Panc1 (cell line): Measurements from ENCODE around the gene NPR2. TPM values are rescaled to one million over a fixed set of nuclear protein-coding genes. Genes with fewer than 3 reads are reported as not detected.

Experiments
- ATAC-seq: fragments of 200-7000 bp; cut with Tn5 transposase; 2 replicates; pipeline ENCODE4 v1.9.1; 2020; ENCODE audit warnings: mild to moderate bottlenecking, moderate library complexity
- BruUV-seq: library from RNA; stranded (reverse); fragments of 400-500 nt; replicated peaks from 2 replicates; lab custom pipeline; 2021; lab: Mats Ljungman, UMichigan
- CTCF ChIA-PET: fragments of 300-600 bp; sonication (Branson Sonifier 250); formaldehyde crosslinking; loops from one replicate; lab custom pipeline; 2022; ENCODE audit warnings: antibody characterized with exemption; lab: Charles Lee
- POLR2A ChIA-PET: fragments of 300-600 bp; sonication (Branson Sonifier 250); formaldehyde crosslinking; loops from one replicate; lab custom pipeline; 2022; ENCODE audit warnings: antibody characterized with exemption; lab: Charles Lee
- DNase-seq: peaks from one replicate; pipeline ENCODE4 v3.0.0-alpha.2; 2010; ENCODE audit warnings: low read depth, low spot score
- H3K27ac ChIP-seq: 2 replicates; pipeline ENCODE4 v1.5.1; 2011; ENCODE audit warnings: mild to moderate bottlenecking, low read length, inconsistent platforms
- H3K27me3 ChIP-seq: fragments of 200-500 bp; sonication (Bioruptor generic); 2 replicates; pipeline ENCODE4 v1.6.0; 2014; ENCODE audit warnings: low read length, inconsistent platforms; ENCODE audit not compliant: control insufficient read depth, insufficient read depth
- H3K36me3 ChIP-seq: fragments of 200-500 bp; sonication (Bioruptor generic); 2 replicates; pipeline ENCODE4 v1.5.1; 2014; ENCODE audit warnings: inconsistent platforms, mild to moderate bottlenecking, low read length, moderate library complexity; ENCODE audit not compliant: control insufficient read depth, insufficient read depth
- H3K4me1 ChIP-seq: 2 replicates; pipeline ENCODE4 v1.5.1; 2011; ENCODE audit warnings: inconsistent platforms, mild to moderate bottlenecking, low read length, moderate library complexity; ENCODE audit not compliant: control insufficient read depth, insufficient read depth
- H3K4me3 ChIP-seq, 2 experiments: 2 replicates each; pipeline ENCODE4 v1.5.1; 2011 to 2012; ENCODE audit warnings: low read depth in 2 of 2, low read length in 2 of 2, mild to moderate bottlenecking in 2 of 2, inconsistent platforms in 1 of 2, moderate library complexity in 1 of 2
- H3K9me3 ChIP-seq: fragments of 200-500 bp; sonication (Bioruptor generic); 2 replicates; pipeline ENCODE4 v1.5.1; 2014; ENCODE audit warnings: low read depth, mild to moderate bottlenecking, inconsistent platforms, low read length, moderate library complexity; ENCODE audit not compliant: control insufficient read depth, insufficient read depth
- CTCF ChIP-seq: fragments of 450-650 bp; IDR thresholded peaks from 2 replicates; pipeline ENCODE4 v1.5.1; 2017; ENCODE audit warnings: mild to moderate bottlenecking
- POLR2AphosphoS5 ChIP-seq: IDR thresholded peaks from 2 replicates; pipeline ENCODE4 v1.6.1; 2012; ENCODE audit warnings: mild to moderate bottlenecking, low read depth, low read length, moderate library complexity
- REST ChIP-seq, 2 experiments: IDR thresholded peaks; 2 replicates each; pipeline ENCODE4 v1.6.1; 2011 to 2012; ENCODE audit warnings: low read depth in 2 of 2, control low read depth in 1 of 2, low read length in 1 of 2, mild to moderate bottlenecking in 1 of 2, moderate library complexity in 1 of 2; ENCODE audit not compliant: insufficient read depth in 1 of 2
- SIN3A ChIP-seq: IDR thresholded peaks from 2 replicates; pipeline ENCODE4 v1.6.1; 2012; ENCODE audit warnings: low read depth, mild to moderate bottlenecking, low read length, moderate library complexity, borderline replicate concordance; ENCODE audit not compliant: insufficient read depth
- TCF7L2 ChIP-seq: IDR thresholded peaks from 2 replicates; pipeline ENCODE4 v1.6.1; 2011; ENCODE audit warnings: mild to moderate bottlenecking, low read depth, low read length, inconsistent platforms
- in situ Hi-C: cut with HindIII; loops from 2 replicates; pipeline ENCODE4 v1.10.0; 2016; ENCODE audit warnings: low sequenced_read_pairs, low pct_unique_long_range_greater_than_20kb
- intact Hi-C: fragments of 100-400 bp; cut with micrococcal nuclease; formaldehyde crosslinking; loops from one replicate; pipeline ENCODE4 v1.10.0; 2022; ENCODE audit not compliant: unreplicated experiment
- total RNA-seq: library from RNA; stranded (reverse); gene quantifications from one replicate; pipeline ENCODE4 v1.2.1, GENCODE V29; 2021; ENCODE audit not compliant: unreplicated experiment

The NPR2 gene
- total RNA-seq, 1 experiment from 2014 or later = 12.2 TPM

- H3K4me1 ChIP-seq = peaks cover 4% of the 10 kb centered on the region; the same call in 1 of the 2 replicates
- no peak for TF ChIP-seq REST (IDR thresholded peaks at IDR 0.05; ENCODE audit: insufficient read depth in 1 of 2, low read depth in 2 of 2, low read length in 1 of 2)
- no peak for TF ChIP-seq TCF7L2
- TF ChIP-seq SIN3A = no peak
- no peak overlapping the region for H3K27ac ChIP-seq
- no peaks in the 10 kb centered on the region for H3K27me3 ChIP-seq
- H3K36me3 ChIP-seq = no peaks in the 10 kb centered on the region
- POLR2A ChIA-PET = no interaction called here
- CTCF ChIA-PET = no interaction called here
- intact Hi-C loops (no loop called here), in situ Hi-C loops (no loop called here)
- ATAC-seq (no peak), DNase-seq (no peak)
- H3K9me3 ChIP-seq = no peaks in the 10 kb centered on the region
- no peak overlapping the region for H3K4me3 ChIP-seq
- BruUV-seq = no TSS peak
These were observed 36.1 kb downstream of the NPR2 start for GRCh38 chr9:35827486-35827885.

GRCh38 chr9:35828716-35829083, 37.3 kb downstream of the NPR2 start, which contains the start of gene FAM221B:
FAM221B (minus strand) TSS chr9:35828732; CDS start chr9:35826161, 2,571 bp downstream.
- H3K4me3 ChIP-seq = peak within 1 kb of the TSS; percentile 72 to 85
- BruUV-seq = no TSS peak
- in situ Hi-C loops (no loop called here), intact Hi-C loops (no loop called here)
- CTCF ChIA-PET = interaction anchor here (0.6 to 0.7 kb wide), 3 partner anchors 13 to 217 kb away, joined by 3 to 4 read pairs (median 4); no protein-coding TSS in a partner anchor
- H3K9me3 ChIP-seq = no peaks in the 10 kb centered on the region
- POLR2A ChIA-PET = no interaction called here
- peaks cover 4% of the 10 kb centered on the region; the same call in 1 of the 2 replicates for H3K4me1 ChIP-seq
- ATAC-seq = peak; percentile 4; the same call in 1 of the 2 replicates
- no peak for DNase-seq
- H3K27me3 ChIP-seq = no peaks in the 10 kb centered on the region
- TF ChIP-seq REST (IDR thresholded peaks at IDR 0.05; ENCODE audit: insufficient read depth in 1 of 2, low read depth in 2 of 2, low read length in 1 of 2) (no peak), POLR2AphosphoS5 (no peak), SIN3A (no peak), CTCF (no peak), TCF7L2 (no peak)
- H3K36me3 ChIP-seq = no peaks in the 10 kb centered on the region
- H3K27ac ChIP-seq = peak within 1 kb of the TSS; percentile 72
